GM19397 (cell line): ENCODE results near the gene ABTB2.

Source experiments
- ATAC-seq: cut with Tn5 transposase; IDR thresholded peaks from one replicate; pipeline ENCODE4 v1.9.1; 2021; ENCODE audit warnings: mild to moderate bottlenecking, moderate library complexity; ENCODE audit not compliant: unreplicated experiment

Gene ABTB2

GRCh38 chr11:34155057-34155756 is 202.6 kb downstream of the ABTB2 start:
- ATAC-seq: no peak

GRCh38 chr11:34154059-34154875 is 203.5 kb downstream of the ABTB2 start:
- peak; percentile 47 for ATAC-seq

GRCh38 chr11:34151916-34152845 is 205.6 kb downstream of the ABTB2 start:
- no peak for ATAC-seq

- ATAC-seq: no peak
These were observed 206.6 kb downstream of the ABTB2 start for GRCh38 chr11:34151166-34151565.

GRCh38 chr11:34150494-34151151 is 207.2 kb downstream of the ABTB2 start:
- ATAC-seq: no peak

- ATAC-seq: no peak
These were observed 208.0 kb downstream of the ABTB2 start for GRCh38 chr11:34149786-34150185.

GRCh38 chr11:34149274-34149673 is 208.5 kb downstream of the ABTB2 start:
- ATAC-seq: no peak

- ATAC-seq: no peak
These were observed 209.2 kb downstream of the ABTB2 start for GRCh38 chr11:34148504-34149165.

- ATAC-seq: no peak
These were observed 210.2 kb downstream of the ABTB2 start for GRCh38 chr11:34147581-34147980.

GRCh38 chr11:34146866-34147265 is 210.9 kb downstream of the ABTB2 start:
- ATAC-seq: no peak

GRCh38 chr11:34146411-34146810 is 211.4 kb downstream of the ABTB2 start:
- no peak for ATAC-seq

- no peak for ATAC-seq
These were observed 211.9 kb downstream of the ABTB2 start for GRCh38 chr11:34145847-34146381.

- ATAC-seq: no peak
These were observed 212.7 kb downstream of the ABTB2 start for GRCh38 chr11:34145073-34145472.

GRCh38 chr11:34143048-34143447 is 214.8 kb downstream of the ABTB2 start:
- ATAC-seq: no peak

GRCh38 chr11:34140149-34140548 is 217.7 kb downstream of the ABTB2 start:
- ATAC-seq: no peak

GRCh38 chr11:34139346-34139745 is 218.5 kb downstream of the ABTB2 start:
- no peak for ATAC-seq

GRCh38 chr11:34136420-34136819 is 221.4 kb downstream of the ABTB2 start:
- no peak for ATAC-seq

GRCh38 chr11:34135439-34135838 is 222.4 kb downstream of the ABTB2 start:
- no peak for ATAC-seq

GRCh38 chr11:34134765-34135164 is 223.0 kb downstream of the ABTB2 start:
- no peak for ATAC-seq
